SK-N-SH (cell line): ENCODE results near the gene MEPCE.

Experiments
- ELF1 ChIP-seq: IDR thresholded peaks from 2 replicates; pipeline ENCODE4 v1.4.0; 2012
- RCOR1 ChIP-seq: fragments of 150-350 bp; IDR thresholded peaks from 2 replicates; pipeline ENCODE4 v1.6.1; 2017; ENCODE audit warnings: antibody characterized with exemption, low read length

GRCh38 chr7:100387695-100388094 lies 41.9 kb upstream of the MEPCE start:
- TF ChIP-seq ELF1 = no peak
- no peak for TF ChIP-seq RCOR1
